Loucy (cell line): Measurements from ENCODE around the gene ZNF511.

Source experiments
- CTCF ChIP-seq: fragments of 200-600 bp; sonication (generic); conservative IDR thresholded peaks from 2 replicates; pipeline ENCODE4 v1.5.1; 2014; ENCODE audit warnings: mild to moderate bottlenecking, antibody characterized with exemption, low read length
- EZH2phosphoT487 ChIP-seq: fragments of 200-600 bp; IDR thresholded peaks from 2 replicates; pipeline ENCODE4 v1.6.1; 2018; ENCODE audit warnings: antibody characterized with exemption, mild to moderate bottlenecking, moderate library complexity, borderline replicate concordance

- no peak for TF ChIP-seq CTCF
- TF ChIP-seq EZH2phosphoT487, result no peak
Observed at GRCh38 chr10:133341983-133342382, 33.3 kb downstream of the ZNF511 start.
